Gastrocnemius medialis (tissue), 4 donors: Measurements from ENCODE around the gene RETREG3.

Source experiments
- CTCF ChIP-seq, 5 experiments: fragments of 450-650 bp in 3 of 5; fragments of 200-600 bp in 2 of 5; sonication (generic) in 2 of 5; IDR thresholded peaks in 4 of 5; conservative IDR thresholded peaks in 1 of 5; 1 replicate in 4 of 5; 2 replicates in 1 of 5; pipeline ENCODE4 v1.5.1; 2016 to 2019; ENCODE audit warnings: antibody characterized with exemption in 5 of 5, mild to moderate bottlenecking in 3 of 5, moderate library complexity in 3 of 5
- POLR2A ChIP-seq, 2 donors: fragments of 450-650 bp; IDR thresholded peaks; one replicate each; pipeline ENCODE4 v1.6.1; 2017; ENCODE audit warnings: antibody characterized with exemption in 2 of 2, mild to moderate bottlenecking in 2 of 2, moderate library complexity in 2 of 2

- TF ChIP-seq POLR2A (IDR thresholded peaks at IDR 0.05) (no peak), CTCF (IDR thresholded peaks at IDR 0.05 in 4 of 5, conservative IDR thresholded peaks at IDR 0.05 in 1 of 5) (no peak)
These were observed 48.8 kb upstream of the RETREG3 start for GRCh38 chr17:42657824-42658588.
